RPMI8226 (cell line): ENCODE results near the gene NRG4.
A peak's percentile ranks its signal among the peaks of the same experiment; 100 is the strongest.
"Not testable (repeated sequence)": the region's sequence is repeated elsewhere in the genome, so short reads cannot be mapped to it uniquely, and the experiment has no call there.

Source experiments
- DNase-seq: peaks from one replicate; pipeline ENCODE4 v3.0.0-alpha.2; 2015

The NRG4 gene

GRCh38 chr15:75992897-75993296, 19.3 kb downstream of the NRG4 start:
- no peak for DNase-seq

GRCh38 chr15:75989875-75990274, 22.3 kb downstream of the NRG4 start:
- no peak for DNase-seq

GRCh38 chr15:75989045-75989444, 23.2 kb downstream of the NRG4 start:
- no peak for DNase-seq

GRCh38 chr15:75985971-75986370, 26.3 kb downstream of the NRG4 start:
- no peak for DNase-seq

- not testable (repeated sequence) for DNase-seq
These were observed 27.5 kb downstream of the NRG4 start for GRCh38 chr15:75984706-75985105.

GRCh38 chr15:75982468-75982867, 29.8 kb downstream of the NRG4 start:
- no peak for DNase-seq

- DNase-seq = no peak
These were observed 30.9 kb downstream of the NRG4 start for GRCh38 chr15:75981149-75981815.

- not testable (repeated sequence) for DNase-seq
These were observed 35.5 kb downstream of the NRG4 start for GRCh38 chr15:75976766-75977165.

GRCh38 chr15:75966073-75966472, 46.2 kb downstream of the NRG4 start:
- no peak for DNase-seq

GRCh38 chr15:75961331-75961730, 50.9 kb downstream of the NRG4 start:
- no peak for DNase-seq

- no peak for DNase-seq
These were observed 56.5 kb downstream of the NRG4 start for GRCh38 chr15:75955720-75956119.

- DNase-seq = no peak
These were observed 59.7 kb downstream of the NRG4 start for GRCh38 chr15:75952525-75952924.

GRCh38 chr15:75948761-75949296, 63.4 kb downstream of the NRG4 start:
- no peak for DNase-seq

GRCh38 chr15:75947092-75947491, 65.1 kb downstream of the NRG4 start:
- no peak for DNase-seq

GRCh38 chr15:75945953-75946352, 66.3 kb downstream of the NRG4 start:
- no peak for DNase-seq

- no peak for DNase-seq
These were observed 68.5 kb downstream of the NRG4 start for GRCh38 chr15:75943713-75944215.

GRCh38 chr15:75943246-75943645, 69.0 kb downstream of the NRG4 start:
- DNase-seq = no peak

- no peak for DNase-seq
These were observed 69.8 kb downstream of the NRG4 start for GRCh38 chr15:75942464-75942863.

- DNase-seq = no peak
These were observed 81.4 kb downstream of the NRG4 start for GRCh38 chr15:75930866-75931265.

- peak; percentile 69 for DNase-seq
These were observed 82.2 kb downstream of the NRG4 start for GRCh38 chr15:75929799-75930565.

- DNase-seq = peak; percentile 73
These were observed 83.3 kb downstream of the NRG4 start for GRCh38 chr15:75928680-75929608.

GRCh38 chr15:75927601-75928000, 84.6 kb downstream of the NRG4 start:
- no peak for DNase-seq

- no peak for DNase-seq
These were observed 85.3 kb downstream of the NRG4 start for GRCh38 chr15:75926931-75927330.
